GM19324 (cell line): Measurements from ENCODE around the gene NAT8.
"Not testable (repeated sequence)": the region's sequence is repeated elsewhere in the genome, so short reads cannot be mapped to it uniquely, and the experiment has no call there.

Experiments
- ATAC-seq: cut with Tn5 transposase; IDR thresholded peaks from one replicate; pipeline ENCODE4 v1.9.1; 2021; ENCODE audit warnings: mild to moderate bottlenecking, moderate library complexity; ENCODE audit not compliant: unreplicated experiment, low FRiP score

NAT8 gene, protein sequence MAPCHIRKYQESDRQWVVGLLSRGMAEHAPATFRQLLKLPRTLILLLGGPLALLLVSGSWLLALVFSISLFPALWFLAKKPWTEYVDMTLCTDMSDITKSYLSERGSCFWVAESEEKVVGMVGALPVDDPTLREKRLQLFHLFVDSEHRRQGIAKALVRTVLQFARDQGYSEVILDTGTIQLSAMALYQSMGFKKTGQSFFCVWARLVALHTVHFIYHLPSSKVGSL

DNA sequence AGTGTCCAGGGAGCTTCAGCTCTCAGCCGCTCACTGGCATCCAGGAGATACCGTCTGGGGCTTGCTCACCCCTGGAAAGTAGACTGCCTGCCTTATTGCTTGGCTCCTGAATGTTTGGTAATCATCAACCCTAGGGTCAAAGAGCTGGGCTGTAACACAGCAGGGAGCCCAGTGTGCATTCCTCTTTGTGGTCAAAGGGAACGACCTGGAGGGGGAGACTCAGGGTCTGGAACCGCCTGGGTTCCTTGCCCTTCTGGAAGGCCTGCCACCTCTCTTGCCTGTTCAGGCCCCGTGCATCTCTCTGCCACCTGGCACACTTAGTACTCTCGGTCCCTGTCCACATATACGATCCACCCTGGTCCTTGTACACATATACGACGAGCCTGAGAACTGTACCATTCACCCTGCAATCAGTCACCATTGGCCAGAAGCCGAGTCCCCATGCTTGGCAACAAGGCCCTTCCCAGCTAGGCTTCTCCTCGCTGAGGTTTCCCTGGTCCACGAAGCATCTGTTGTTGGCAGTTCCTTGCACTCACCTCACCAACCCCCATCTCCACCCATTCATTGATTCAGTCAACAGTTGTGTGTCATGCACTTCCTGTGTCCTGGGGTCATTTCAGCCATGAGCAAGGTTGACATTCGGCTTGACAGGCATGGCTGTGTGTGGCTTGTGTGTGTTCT, at the start of gene NAT8:
NAT8 (minus strand) TSS at position 85 of the 681 bp plus-strand sequence. CDS start 794 bp downstream, outside the sequence.
- ATAC-seq: no peak

GRCh38 chr2:73690372-73691088, 48.3 kb upstream of the NAT8 start:
- ATAC-seq: peak; percentile 60

DNA sequence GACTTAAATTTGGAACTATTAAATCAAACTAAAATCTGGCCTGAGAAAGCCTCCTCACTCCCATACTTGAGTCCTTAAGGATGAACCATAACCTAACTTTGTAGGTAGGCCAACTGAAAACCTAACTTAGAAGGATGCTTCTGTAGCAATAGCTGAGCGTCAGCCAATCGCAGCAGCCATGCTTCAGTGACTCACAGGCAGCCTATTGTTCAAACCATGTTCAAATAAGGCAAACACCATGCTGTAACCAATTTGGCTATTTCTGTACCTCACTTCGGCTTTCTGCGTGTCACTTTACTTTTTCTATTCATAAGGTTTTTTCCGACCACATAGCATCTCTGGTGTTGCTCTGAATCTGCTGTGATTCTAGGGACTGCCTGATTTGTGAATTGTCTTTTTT, 46.3 kb upstream of the NAT8 start:
- not testable (repeated sequence) for ATAC-seq

DNA sequence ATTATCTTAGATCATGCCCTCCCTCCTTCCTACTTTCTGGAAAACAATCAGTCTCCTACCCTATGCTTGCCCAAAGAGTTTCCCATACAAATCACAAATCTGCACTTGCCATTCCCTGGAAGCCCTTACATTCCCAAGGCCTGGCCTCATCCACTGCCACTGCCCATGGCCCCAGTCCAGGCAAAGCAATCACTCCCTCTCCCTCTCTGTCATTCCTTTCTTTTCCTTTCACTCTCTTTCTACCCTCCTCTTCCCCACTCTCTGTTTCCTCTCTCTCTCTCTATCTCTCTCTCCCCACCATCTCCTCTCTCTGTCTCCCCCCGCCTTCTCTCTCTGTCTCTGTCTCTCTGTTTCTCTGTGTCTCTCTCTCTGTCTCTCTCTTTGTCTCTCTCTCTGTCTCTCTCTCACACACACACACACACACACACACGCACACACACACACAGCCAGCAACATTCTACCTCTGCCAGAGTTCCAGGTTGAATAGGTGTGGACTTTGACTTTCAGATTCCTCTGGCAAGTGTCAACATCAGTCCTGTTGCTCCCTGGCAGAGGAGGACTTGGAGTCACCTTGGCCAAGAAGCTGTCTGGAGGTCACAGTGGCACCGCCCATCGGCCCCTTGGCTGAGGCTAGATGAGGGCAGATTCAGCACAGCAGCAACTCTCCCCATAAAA, 43.7 kb upstream of the NAT8 start:
- no peak for ATAC-seq

DNA sequence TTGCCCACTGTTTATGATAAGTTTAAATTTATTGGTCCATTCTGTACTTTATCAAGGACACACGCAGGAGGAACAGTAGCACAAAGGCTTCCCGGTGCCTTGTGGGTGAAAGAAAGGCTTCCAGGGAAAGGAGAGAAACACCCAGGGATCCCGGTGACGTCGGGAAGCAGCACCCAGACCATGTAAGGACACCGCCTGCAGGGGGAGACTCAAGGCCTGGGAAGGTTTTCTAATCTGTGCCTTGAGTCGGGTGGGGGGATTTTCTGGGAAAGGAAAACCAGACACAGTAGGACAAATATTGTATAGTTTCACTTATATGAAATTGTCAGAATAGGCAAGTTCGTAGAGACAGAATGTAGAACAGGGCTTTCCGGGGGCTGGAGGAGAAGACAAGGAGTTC, 42.7 kb upstream of the NAT8 start:
- ATAC-seq: not testable (repeated sequence)

GRCh38 chr2:73684325-73684724, 42.1 kb upstream of the NAT8 start:
- ATAC-seq: not testable (repeated sequence)

- ATAC-seq: not testable (repeated sequence)
These were observed 37.8 kb upstream of the NAT8 start for GRCh38 chr2:73679951-73680571.

DNA sequence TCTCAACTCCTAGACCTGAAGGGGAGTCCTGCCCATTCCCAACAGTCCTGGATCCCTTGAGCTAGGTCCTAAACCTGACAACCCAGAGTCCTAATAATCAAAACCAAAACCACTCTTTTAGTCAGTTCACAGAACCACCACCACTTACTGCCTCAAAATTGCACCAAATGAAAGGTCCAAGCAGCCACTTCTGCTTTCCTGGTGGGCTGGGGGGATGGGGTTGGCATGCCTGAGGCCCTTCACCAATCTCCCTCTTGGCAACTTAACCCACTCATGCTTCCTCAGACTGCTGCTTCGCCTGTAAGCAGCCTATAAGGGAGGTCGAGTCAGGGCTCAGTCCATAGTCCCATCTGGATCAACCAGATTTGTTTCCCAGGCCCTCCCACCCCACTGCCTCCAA, 37.0 kb upstream of the NAT8 start:
- not testable (repeated sequence) for ATAC-seq

GRCh38 chr2:73678008-73678407, 35.8 kb upstream of the NAT8 start:
- ATAC-seq: not testable (repeated sequence)

GRCh38 chr2:73676211-73676610, 34.0 kb upstream of the NAT8 start:
- not testable (repeated sequence) for ATAC-seq

GRCh38 chr2:73674696-73675157, 32.5 kb upstream of the NAT8 start:
- ATAC-seq: not testable (repeated sequence)

DNA sequence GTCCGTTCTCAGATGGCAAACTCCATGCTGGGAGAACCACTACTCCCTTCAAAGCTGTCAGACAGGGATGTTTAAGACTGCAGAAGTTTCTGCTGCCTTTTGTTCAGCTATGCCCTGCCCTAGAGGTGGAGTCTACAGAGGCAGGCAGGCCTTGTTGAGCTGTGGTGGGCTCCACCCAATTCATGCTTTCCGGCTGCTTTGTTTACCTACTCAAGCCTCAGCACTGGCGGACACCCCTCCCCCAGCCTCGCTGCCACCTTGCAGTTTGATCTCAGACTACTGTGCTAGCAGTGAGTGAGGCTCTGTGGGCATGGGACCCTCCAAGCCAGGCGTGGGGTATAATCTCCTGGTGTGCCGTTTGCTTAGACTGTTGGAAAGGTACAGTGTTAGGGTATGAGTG, 27.8 kb upstream of the NAT8 start:
- not testable (repeated sequence) for ATAC-seq

GRCh38 chr2:73667239-73667638, 25.0 kb upstream of the NAT8 start:
- not testable (repeated sequence) for ATAC-seq

DNA sequence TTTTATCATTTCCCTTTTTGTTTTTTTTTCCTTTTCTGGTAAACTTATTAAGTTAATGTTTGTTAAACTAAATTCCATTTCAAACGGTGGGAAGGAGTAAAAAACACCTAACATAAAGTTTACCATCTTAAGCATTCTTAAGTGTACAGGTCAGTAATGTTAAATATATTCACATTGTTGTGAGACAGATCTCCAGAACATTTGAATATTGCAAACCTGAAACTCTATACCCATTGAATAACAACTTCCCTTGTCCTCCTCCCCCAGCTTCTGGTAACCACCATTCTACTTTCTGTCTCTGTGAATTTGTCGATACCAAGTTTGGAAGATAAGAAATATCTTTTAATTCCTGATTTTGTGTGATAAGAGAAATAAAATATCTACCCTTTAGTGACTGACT, 12.0 kb upstream of the NAT8 start:
- no peak for ATAC-seq

GRCh38 chr2:73652348-73652747, 10.1 kb upstream of the NAT8 start:
- ATAC-seq: no peak

DNA sequence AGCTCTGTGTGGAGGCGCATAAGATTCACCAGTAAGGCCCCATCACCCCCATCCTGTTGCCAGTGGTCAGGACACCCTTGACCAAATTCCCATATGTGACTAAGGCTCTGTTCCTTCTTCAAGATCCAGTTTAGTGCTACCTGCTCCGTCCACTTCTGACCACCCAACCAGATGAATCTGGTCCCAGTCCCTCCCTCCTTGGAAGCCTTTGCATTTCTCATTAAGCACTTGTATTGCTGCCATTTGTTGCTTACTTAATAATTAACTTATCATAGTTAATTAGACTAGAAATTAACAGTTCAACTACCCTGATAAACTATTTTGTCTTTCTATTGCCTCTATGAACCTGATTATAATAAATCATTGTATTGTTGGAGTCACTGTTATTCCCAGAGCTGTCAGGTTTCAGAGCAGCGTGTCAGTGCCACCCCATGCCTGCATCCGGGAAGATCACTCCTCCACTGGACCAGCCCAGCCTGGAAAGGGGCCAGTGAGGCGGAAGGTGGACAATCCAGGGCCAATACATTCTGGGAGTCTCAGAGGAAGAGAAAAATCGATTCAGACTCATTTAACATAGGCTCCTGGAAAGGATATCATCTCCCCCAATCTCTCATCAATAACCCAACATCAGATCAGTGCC, 9.5 kb upstream of the NAT8 start:
- ATAC-seq: no peak

DNA sequence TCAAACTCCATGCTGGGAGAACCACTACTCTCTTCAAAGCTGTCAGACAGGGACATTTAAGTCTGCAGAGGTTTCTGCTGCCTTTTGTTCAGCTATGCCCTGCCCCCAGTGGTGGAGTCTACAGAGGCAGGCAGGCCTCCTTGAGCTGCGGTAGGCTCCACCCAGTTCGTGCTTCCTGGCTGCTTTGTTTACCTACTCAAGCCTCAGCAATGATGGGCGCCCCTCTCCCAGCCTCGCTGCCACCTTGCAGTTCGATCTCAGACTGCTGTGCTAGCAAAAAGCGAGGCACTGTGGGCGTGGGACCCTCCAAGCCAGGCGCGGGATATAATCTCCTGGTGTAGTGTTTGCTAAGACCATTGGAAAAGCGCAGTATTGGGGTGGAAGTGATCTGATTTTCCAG, 5.5 kb upstream of the NAT8 start:
- ATAC-seq: not testable (repeated sequence)

GRCh38 chr2:73641767-73642062, 507 bp downstream of the NAT8 start:
- no peak for ATAC-seq

- ATAC-seq: no peak
These were observed 1.1 kb downstream of the NAT8 start for GRCh38 chr2:73640946-73641766.
